ENCODE measurements around the gene LSS.
"Not testable (repeated sequence)": the region's sequence is repeated elsewhere in the genome, so short reads cannot be mapped to it uniquely, and the experiment has no call there.

Gene LSS

DNA sequence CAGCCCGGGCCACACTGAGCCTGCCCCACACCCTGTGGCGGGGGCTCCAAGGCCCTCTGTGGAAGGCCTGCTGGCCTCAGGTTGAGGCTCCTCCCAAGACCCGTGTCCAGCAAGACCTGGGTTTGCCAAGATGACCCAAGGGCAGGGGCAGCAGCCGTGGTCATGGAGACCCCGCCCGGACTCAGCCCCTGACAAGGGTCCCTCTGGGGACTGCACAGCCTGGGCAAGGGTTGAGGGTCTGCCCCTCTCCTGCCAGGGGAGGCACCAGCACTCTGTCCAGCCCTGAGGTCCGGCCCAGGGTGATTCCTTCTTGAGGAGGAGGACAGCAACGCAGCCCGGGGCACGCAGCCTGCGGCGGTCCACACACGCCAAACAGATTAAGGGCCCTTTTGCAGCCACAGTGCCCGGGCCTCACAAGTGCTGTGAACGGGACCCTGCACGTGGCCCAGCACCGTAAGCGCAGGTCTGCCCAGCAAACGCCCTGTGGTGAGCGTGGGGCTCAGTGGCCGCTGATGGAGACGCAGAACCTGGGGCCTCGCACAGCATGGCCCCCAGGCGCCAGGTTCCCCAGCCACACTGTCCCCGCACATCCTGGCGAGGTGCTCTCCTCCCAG, 47.7 kb downstream of the LSS start:
- H3K4me3 ChIP-seq: no peak overlapping the region
- peak overlapping the region in 1 of 21 experiments; percentile 14 for H3K27ac ChIP-seq

DNA sequence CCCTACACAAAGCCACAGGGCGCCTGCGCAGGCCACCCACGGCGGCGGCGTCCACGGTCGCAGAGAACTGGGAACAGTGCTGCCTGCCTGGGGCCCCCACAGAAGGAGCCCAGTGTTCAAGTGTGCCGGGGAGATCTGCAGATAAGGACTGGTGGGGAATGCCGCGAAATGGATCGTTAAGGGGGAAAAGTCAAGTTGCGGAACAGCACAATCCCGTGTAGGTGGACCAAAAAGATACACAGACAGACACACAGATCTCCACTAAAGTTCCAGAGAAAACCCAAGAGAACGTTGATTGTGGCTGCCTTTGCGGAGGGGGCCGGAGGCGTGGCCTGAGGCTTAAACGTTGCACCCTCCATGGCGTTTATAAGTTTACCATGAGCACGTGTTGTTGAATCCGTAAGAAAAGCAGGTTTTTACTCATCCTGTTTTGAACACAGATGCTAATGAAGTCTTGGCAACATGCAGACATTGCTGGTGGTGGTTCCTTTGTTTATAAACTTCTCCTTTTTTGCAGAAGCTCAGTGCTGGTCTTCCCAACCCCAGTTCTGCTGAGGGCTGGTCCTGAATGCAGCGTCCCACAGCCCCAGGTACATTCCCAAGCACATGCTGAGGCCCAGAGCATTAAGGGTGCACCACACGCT, 48.4 kb downstream of the LSS start:
- H3K4me3 ChIP-seq: no peak overlapping the region
- H3K27ac ChIP-seq: peak overlapping the region in 1 of 21 experiments; percentile 17

GRCh38 chr21:46179708-46180078, 48.9 kb downstream of the LSS start:
- no peak overlapping the region for H3K4me3 ChIP-seq
- H3K27ac ChIP-seq: peak overlapping the region in 1 of 21 experiments; percentile 17

- H3K27ac ChIP-seq: no peak overlapping the region
- no peak overlapping the region for H3K4me3 ChIP-seq
These were observed 49.6 kb downstream of the LSS start for GRCh38 chr21:46178961-46179360.

DNA sequence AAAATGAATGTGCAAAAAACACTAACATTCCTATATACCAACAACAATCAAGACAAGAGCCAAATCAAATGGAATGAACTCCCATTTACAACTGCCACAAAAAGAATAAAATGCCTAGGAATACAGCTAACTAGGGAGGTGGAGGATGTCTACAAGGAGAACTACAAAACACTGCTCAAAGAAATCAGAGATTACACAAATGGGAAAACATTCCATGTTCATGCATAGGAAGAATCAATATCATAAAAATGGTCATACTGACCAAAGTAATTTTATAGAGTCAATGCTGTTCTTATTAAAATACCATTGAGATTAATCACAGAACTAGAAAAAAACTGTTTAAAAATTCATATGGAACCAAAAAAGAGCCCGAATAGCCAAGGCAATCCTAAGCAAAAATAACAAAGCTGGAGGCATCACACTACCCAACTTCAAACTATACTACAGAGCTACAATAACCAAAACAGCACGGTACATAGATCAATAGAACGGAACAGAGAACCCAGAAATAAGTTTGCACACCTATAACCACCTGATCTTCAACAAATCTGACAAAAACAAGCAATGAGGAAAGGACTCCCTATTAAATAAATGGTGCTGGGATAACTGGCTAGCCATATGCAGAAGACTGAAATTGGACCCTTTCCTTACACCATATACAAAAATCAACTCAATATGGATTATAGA, 52.0 kb downstream of the LSS start:
- not testable (repeated sequence) for H3K4me3 ChIP-seq, H3K27ac ChIP-seq

GRCh38 chr21:46173573-46173972, 55.0 kb downstream of the LSS start:
- H3K27ac ChIP-seq: no peak overlapping the region
- no peak overlapping the region for H3K4me3 ChIP-seq

DNA sequence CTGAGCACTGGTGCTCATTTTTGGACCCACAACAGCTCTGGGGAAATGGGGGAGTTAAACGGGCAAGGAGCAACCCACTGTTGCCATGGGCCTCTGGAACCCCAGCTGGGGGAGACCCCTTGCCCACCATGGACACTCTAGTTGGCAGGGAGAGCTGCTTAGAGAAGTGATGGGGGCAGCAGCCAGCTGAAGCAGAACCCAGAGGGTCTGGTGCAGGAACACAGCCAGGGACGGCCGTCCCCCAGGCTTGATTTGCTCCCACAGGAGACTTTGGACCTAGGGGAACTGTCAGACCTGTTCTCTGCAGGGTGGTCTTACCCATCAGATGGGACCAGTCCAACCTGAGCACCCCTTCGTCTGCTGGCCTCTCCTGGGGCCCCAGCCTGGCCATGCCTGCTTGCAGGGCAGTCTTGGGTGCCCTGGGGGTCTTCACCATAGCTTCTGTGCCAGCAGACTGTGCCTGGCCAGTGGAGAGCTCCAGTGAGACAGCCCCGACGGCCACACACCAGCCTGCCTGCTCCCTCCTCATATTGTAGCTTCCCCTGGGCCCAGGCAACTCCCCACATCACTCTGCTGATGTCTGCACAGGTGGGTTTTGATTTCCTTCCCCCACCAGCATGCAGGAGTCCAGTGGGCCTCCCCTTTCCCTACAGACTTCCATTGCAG, 55.6 kb downstream of the LSS start:
- H3K4me3 ChIP-seq: no peak overlapping the region
- no peak overlapping the region for H3K27ac ChIP-seq

- no peak overlapping the region for H3K27ac ChIP-seq
- no peak overlapping the region for H3K4me3 ChIP-seq
These were observed 56.3 kb downstream of the LSS start for GRCh38 chr21:46171996-46172862.

GRCh38 chr21:46171585-46171984, 57.0 kb downstream of the LSS start:
- Histone ChIP-seq H3K27ac (no peak overlapping the region), H3K4me3 (no peak overlapping the region)

DNA sequence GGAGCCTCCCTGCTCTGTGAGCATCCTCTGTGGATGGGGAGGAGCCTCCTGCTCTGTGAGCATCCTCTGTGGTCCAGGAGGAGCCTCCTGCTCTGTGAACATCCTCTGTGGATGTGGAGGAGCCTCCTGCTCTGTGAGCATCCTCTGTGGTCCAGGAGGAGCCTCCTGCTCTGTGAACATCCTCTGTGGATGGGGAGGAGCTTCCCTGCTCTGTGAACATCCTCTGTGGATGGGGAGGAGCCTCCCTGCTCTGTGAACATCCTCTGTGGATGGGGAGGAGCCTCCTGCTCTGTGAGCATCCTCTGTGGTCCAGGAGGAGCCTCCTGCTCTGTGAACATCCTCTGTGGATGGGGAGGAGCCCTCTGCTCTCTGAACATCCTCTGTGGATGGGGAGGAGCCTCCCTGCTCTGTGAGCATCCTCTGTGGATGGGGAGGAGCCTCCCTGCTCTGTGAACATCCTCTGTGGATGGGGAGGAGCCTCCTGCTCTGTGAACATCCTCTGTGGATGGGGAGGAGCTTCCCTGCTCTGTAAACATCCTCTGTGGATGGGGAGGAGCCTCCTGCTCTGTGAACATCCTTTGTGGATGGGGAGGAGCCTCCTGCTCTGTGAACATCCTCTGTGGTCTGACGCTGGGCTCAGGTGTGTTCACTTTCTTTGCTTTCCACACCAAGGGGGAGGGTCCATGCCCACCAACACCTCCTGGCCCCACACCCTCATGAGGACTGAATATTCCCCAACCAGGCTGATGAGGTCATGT, 58.0 kb downstream of the LSS start:
- H3K27ac ChIP-seq, H3K4me3 ChIP-seq: not testable (repeated sequence)

DNA sequence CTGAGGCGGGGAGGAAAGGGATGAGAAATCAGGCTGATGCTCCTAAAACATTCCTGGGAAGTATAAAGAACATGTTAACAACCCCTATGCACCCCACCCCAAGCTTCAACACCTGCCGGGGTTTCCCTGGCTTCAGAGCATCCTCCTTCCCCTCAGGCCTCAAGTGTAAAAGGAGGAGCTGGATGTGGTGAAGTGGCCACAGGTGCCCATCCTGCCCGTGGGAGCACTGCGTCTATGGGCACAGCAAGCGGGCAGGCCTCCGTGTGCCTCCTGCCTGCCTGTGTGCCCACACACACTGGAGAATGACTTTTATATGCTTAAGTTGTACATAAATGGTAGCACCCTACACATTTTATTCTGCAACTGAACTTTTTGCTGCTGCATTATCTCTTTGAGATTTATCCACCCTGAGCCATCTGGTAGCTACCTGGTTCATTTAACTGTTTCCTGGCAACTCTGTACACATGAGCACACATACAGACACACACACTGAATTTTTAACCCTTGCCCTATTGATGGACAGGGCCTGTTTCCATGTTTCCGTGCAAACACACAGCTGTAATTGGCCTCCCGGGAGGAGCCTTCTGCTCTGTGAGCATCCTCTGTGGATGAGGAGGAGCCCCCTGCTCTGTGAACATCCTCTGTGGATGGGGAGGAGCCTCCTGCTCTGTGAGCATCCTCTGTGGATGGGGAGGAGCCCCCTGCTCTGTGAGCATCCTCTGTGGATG, 59.8 kb downstream of the LSS start:
- no peak overlapping the region for H3K27ac ChIP-seq
- H3K4me3 ChIP-seq: no peak overlapping the region

GRCh38 chr21:46168238-46168637, 60.3 kb downstream of the LSS start:
- H3K27ac ChIP-seq: no peak overlapping the region
- H3K4me3 ChIP-seq: no peak overlapping the region

DNA sequence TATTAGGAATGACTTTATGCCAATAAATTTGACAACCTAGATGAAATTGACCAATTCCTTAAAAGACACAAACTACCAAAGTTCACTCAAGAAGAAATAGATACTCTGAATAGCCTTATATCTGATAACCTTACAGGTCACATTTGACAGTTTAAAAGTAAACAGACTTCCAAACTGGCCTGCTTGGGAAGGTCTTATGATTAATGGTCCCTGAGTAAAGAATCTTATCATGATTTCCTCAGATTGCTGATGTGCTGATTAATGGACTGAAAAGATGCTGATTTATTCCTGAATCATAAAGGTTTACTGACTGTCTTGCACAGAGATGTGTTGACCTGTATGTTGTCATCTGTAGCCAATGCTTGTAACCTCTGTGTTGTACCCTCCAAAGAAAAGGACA, 63.5 kb downstream of the LSS start:
- Histone ChIP-seq H3K4me3 (no peak overlapping the region), H3K27ac (no peak overlapping the region)

DNA sequence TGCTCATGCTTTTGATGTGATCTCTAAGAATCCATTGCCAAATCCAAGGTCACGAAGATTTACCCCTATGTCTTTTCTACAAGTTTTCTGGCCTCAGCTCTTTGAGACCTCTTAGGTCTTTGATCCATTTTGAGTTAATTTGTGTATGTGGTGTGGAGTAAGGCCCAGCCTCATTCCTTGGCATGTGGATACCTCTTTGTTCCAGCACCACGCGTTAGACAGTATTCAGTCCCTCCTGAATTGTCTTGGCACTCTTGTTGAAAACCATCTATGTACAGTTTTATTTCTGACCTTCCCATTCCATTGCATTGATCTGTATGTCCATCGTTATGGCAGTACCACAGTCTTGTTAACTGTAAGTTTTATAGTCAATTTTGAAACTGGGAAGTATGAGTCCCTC, 65.2 kb downstream of the LSS start:
- no peak overlapping the region for H3K4me3 ChIP-seq
- no peak overlapping the region for H3K27ac ChIP-seq

- no peak overlapping the region for H3K27ac ChIP-seq
- H3K4me3 ChIP-seq: no peak overlapping the region
These were observed 66.7 kb downstream of the LSS start for GRCh38 chr21:46161633-46162592.

GRCh38 chr21:46160907-46161632, 67.5 kb downstream of the LSS start:
- Histone ChIP-seq H3K4me3 (peak overlapping the region in 1 of 7 experiments; percentile 17), H3K27ac (no peak overlapping the region)

DNA sequence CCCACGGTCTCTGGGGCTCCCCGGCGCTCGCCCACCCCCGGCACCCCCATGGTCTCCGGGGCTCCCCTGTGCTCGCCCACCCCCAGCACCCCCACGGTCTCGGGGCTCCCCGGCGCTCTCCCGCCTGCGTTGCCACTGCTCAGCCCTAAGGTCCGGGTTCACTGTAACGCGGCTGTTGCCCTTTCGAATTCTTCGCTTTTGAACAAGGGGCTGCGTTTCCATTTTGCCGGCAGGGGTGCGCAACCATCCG, 68.0 kb downstream of the LSS start:
- H3K27ac ChIP-seq: no peak overlapping the region
- H3K4me3 ChIP-seq: no peak overlapping the region
